Measurements from ENCODE around the gene ZNF513.
"Not testable (repeated sequence)": the region's sequence is repeated elsewhere in the genome, so short reads cannot be mapped to it uniquely, and the experiment has no call there.

Gene ZNF513

DNA sequence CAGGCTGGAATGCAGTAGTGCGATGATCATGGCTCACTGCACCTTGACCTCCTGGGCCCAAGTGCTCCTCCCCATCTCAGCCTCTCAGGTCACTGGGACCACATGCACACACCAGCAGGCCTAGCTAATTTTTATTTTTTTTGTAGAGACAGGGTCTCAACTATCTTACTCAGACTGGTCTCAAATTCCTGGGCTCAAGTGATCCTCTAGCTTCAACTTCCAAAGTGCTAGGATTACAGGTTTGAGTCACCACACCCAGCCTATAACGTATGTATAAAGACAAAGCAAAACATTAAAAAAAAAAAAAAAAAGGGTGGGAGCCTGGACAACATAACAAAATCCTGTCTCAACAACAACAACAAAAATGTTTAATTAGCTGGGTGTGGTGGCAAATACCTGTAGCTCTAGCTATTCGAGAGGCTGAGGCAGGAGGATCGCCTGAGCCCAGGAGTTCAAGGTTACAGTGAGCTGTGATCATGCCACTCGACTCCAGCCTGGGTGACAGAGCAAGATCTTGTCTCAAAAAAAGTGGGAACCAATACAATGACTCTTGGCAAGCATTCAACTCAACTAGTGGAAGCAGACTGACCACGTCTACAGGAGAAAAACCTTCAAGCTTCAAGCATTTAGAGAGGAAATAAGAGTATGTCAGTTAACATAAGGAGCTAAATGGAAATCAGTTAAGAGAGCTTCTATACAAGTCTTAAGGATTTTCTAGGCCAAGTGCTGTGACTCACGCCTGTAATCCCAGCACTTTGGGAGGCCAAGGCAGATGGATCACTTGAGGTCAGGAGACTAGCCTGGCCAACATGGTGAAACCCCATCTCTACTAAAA, 26.6 kb downstream of the ZNF513 start:
- no peak for DNase-seq

DNA sequence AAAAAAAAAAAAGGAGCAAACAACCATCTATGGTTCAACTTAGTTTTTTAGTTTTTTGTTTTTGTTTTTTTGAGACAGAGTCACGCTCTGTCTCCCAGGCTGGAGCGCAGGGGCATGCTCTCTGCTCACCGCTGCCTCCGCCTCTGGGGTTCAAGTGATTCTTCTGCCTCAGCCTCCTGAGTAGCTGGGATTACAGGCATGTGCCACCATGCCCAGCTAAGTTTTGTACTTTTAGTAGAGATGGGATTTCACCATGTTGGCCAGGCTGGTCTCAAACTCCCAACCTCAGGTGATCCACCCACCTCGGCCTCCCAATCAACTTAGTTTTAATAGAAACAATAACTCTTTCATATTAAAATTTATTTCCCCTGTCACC, 27.2 kb downstream of the ZNF513 start:
- not testable (repeated sequence) for DNase-seq

DNA sequence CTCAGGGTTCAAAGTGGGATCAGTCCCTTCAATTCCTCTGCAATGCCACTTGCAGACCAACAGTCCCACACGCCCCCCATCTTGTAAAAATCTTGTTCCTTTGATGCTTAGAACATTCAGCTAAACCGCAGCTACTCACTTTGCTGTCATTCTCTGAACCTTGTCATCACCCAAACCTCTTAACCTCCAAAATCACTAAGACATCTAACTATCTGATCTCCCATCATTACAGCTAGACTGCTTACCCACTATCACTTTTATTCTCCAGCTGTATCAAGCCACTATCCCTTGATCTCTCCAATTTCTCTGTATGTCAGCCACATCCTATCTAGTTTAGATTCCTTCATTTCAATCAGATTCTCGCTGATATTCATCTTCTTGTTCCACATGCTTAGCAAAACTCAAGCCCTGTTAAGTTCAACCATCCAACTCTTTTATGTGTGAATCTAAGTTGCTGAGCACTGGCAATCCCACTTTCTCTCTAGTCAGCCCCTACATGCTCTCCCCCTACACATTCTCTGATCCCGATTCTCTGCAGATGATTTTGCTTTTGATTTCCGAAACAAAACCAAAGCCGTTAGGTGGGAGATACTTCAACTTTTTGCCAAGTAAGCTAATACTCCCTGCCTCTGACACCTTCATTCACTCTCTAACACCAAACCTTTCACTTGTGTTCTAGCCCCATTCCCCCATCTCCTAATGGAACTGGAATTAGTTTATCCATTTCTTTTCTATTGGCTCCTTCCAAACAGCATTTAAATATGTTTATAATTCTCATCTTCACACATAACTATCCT, 28.5 kb downstream of the ZNF513 start:
- no peak for DNase-seq

DNA sequence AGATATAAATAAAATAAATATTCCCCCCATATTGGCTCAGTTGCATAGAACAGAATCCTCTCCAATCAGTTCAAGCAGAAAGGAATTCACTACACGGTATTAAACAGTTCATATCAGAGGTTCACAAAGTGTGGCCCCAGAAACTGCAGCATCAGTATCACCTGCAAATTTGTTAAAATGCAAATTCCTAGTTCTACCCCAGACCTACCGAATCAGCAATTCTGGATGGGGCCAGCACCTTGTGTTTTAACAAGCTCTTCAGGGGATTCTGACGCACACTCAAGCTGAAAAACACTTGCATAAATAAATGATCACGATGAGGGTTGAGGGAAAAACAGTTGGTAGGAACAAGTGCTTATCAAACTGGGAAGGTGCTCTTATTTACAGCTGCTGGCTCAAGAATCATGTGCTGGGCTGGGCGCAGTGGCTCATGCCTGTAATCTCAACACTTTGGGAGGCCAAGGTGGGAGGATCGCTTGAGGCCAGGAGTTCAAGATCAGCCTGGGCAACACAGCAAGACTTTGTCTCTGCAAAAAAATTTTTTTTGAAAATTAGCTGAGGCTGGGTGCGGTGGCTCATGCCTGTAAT, 30.3 kb downstream of the ZNF513 start:
- DNase-seq, result no peak

DNA sequence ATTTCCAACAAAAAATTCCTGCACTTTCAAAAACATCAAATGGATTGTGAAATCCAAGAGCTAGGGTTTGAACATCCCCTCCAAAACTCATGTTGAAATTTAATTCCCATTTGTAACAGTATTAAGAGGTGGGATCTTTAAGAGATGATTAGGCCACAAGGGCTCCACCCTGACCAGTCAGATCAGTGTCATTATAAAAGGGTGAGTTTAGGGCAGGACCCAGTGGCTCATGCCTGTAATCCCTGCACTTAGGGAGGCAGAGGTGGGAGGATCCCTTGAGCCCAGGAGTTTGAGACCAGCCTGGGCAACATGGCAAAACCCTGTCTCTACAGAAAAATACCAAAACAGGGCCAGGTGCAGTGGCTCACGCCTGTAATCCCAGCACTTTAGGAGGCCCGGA, 32.9 kb downstream of the ZNF513 start:
- no peak for DNase-seq

DNA sequence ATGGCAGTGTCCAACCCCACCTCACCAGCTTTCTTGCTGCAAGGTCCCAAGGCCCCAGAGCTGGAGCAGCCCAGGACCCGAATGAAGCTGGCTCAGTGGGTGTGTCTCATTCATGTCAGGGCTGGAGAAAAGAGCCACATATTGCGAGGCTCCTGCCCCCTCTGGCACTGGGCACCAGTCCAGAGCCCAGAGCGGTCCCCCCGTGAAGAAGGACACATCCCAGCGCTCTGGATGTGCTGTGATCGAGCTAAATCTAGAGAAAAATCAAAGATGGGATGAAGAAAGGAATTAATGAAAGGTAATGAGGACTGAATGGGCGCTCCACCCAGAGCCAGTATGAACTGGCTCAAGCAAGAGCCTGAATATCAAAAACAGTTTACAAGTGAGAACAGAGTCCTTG, 44.4 kb downstream of the ZNF513 start:
- DNase-seq, result no peak

DNA sequence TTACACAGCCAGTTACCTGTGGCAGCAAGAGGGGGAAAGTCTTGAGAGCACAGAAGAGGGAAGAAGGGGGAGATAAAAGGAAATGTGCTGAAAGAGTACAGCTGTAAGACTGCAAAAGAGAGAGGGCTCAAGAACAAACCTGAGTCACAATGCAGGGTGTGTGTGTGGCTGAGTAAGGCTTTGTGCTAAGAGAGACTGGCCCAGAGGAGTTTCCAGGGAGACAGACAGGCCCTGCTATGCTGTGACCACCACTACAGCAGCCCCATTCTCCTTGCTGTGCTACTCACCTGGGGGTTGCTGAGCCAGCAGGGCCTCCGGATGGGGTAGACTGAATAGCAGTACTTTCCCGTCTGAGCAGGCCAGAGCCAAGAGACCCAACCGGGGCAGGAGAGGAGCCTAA, 45.2 kb downstream of the ZNF513 start:
- DNase-seq, result no peak

Data from NCI-H510A (cell line).